T-helper 2 cell treated with Interferon-gamma antibody and Interleukin-4, amounts not matched to agents 5 μg/mL and 100 μg/mL, for 36 hours (primary cell): ENCODE data around the gene PITPNB.

Source experiments
- DNase-seq: peaks from one replicate; pipeline ENCODE4 v3.0.0; 2021; ENCODE audit warnings: low spot score
- H3K27ac Mint-ChIP-seq: one replicate; pipeline ENCODE4 v1.8.0; 2021; ENCODE audit warnings: mild to moderate bottlenecking, mixed read lengths
- H3K27me3 Mint-ChIP-seq: one replicate; pipeline ENCODE4 v1.8.0; 2021; ENCODE audit warnings: low read depth, mixed read lengths
- H3K36me3 Mint-ChIP-seq: one replicate; pipeline ENCODE4 v1.8.0; 2021; ENCODE audit warnings: low read depth, mixed read lengths
- H3K4me1 Mint-ChIP-seq: one replicate; pipeline ENCODE4 v1.8.0; 2021; ENCODE audit warnings: low read depth, mixed read lengths
- H3K4me3 Mint-ChIP-seq: one replicate; pipeline ENCODE4 v1.8.0; 2022; ENCODE audit warnings: mild to moderate bottlenecking, moderate library complexity, mixed read lengths
- H3K9me3 Mint-ChIP-seq: one replicate; pipeline ENCODE4 v1.8.0; 2021; ENCODE audit warnings: mixed read lengths

Gene PITPNB

DNA sequence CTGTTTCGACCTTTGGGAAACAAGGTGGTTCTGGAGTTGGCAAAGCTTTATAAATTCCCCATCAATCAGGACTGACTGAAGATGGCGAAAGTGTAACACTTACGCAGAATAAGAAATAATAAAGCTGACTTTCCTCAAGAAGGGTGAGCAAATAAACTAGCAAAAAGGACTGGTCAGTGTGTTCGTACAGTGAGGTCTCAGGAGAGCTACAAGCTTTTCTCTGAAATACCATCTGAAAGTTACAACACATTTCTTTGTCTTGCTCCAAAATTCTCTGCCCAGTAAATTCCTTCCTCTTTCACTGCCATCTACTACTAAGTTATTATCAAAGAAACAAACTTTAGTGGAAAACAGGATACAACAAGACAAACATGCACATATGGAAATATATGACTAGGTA lies 13.4 kb downstream of the PITPNB start:
- Mint-ChIP-seq H3K4me3 (no peak overlapping the region), H3K4me1 (peaks cover 30% of the 10 kb centered on the region), H3K36me3 (peaks cover 63% of the 10 kb centered on the region), H3K27me3 (no peaks in the 10 kb centered on the region), H3K27ac (peak overlapping the region; percentile 34), H3K9me3 (no peaks in the 10 kb centered on the region)
- no peak for DNase-seq

- Mint-ChIP-seq H3K27me3 (no peaks in the 10 kb centered on the region), H3K4me1 (peaks cover 30% of the 10 kb centered on the region), H3K27ac (peak overlapping the region; percentile 77), H3K36me3 (peaks cover 56% of the 10 kb centered on the region), H3K9me3 (no peaks in the 10 kb centered on the region), H3K4me3 (peak overlapping the region; percentile 25)
- no peak for DNase-seq
Observed at GRCh38 chr22:27903805-27904473, 15.1 kb downstream of the PITPNB start.

- Mint-ChIP-seq H3K9me3 (no peaks in the 10 kb centered on the region), H3K4me3 (no peak overlapping the region), H3K4me1 (peaks cover 28% of the 10 kb centered on the region), H3K36me3 (peaks cover 55% of the 10 kb centered on the region), H3K27me3 (no peaks in the 10 kb centered on the region), H3K27ac (no peak overlapping the region)
- DNase-seq, result no peak
Observed at GRCh38 chr22:27900153-27900552, 18.9 kb downstream of the PITPNB start.

GRCh38 chr22:27896245-27896644 lies 22.8 kb downstream of the PITPNB start:
- Mint-ChIP-seq H3K27ac (no peak overlapping the region), H3K36me3 (peaks cover 55% of the 10 kb centered on the region), H3K9me3 (no peaks in the 10 kb centered on the region), H3K27me3 (no peaks in the 10 kb centered on the region), H3K4me1 (peaks cover 16% of the 10 kb centered on the region), H3K4me3 (no peak overlapping the region)
- no peak for DNase-seq

- no peak for DNase-seq
- Mint-ChIP-seq H3K27ac (no peak overlapping the region), H3K4me3 (no peak overlapping the region), H3K9me3 (no peaks in the 10 kb centered on the region), H3K36me3 (peaks cover 52% of the 10 kb centered on the region), H3K27me3 (no peaks in the 10 kb centered on the region), H3K4me1 (peaks cover 12% of the 10 kb centered on the region)
Observed at GRCh38 chr22:27895600-27895999, 23.5 kb downstream of the PITPNB start.

DNA sequence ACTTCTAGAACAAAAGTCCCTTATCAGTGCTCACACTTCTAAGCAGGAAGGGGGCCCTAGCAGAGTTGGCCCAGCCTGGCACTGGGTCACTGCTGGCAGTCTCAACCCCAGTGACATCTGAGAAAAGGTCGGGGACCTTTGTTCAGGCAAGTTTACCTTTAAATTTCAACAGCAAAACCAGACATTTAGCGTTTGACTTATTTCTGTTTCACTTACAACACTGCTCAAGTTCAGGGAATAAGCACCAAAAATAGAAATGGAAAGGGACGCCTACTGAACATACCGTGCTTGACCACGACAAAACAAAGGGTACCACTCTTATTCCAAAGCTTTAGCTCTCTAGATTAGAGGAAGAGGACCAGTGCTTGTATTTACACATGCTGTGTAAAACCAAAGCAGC lies 26.2 kb downstream of the PITPNB start:
- Mint-ChIP-seq H3K9me3 (no peaks in the 10 kb centered on the region), H3K4me3 (no peak overlapping the region), H3K27ac (no peak overlapping the region), H3K27me3 (no peaks in the 10 kb centered on the region), H3K4me1 (peaks cover 10% of the 10 kb centered on the region), H3K36me3 (peaks cover 61% of the 10 kb centered on the region)
- no peak for DNase-seq

DNA sequence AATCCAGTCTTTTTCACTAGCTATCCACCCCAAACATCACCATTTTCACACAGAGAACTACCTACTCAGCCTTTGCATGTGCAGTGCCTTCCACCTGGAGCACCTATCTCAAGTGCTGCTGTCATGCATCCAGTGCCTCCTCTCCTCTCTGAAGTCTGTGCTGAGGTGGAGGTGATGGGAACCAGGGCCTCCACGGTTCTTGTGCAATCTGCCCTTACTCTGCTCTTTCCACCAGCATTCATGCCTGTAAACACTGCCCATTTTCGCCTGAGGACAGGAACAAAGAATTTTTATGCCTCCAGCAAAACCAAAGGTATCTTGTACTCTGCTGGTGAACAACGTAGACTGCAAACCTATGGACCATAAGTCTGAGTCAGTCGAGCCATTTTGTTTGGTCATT lies 27.0 kb downstream of the PITPNB start:
- DNase-seq, result no peak
- Mint-ChIP-seq H3K36me3 (peaks cover 58% of the 10 kb centered on the region), H3K27ac (peak overlapping the region; percentile 31), H3K4me3 (no peak overlapping the region), H3K27me3 (no peaks in the 10 kb centered on the region), H3K4me1 (peaks cover 11% of the 10 kb centered on the region), H3K9me3 (no peaks in the 10 kb centered on the region)

GRCh38 chr22:27888310-27888709 lies 30.7 kb downstream of the PITPNB start:
- Mint-ChIP-seq H3K9me3 (no peaks in the 10 kb centered on the region), H3K27me3 (no peaks in the 10 kb centered on the region), H3K4me3 (no peak overlapping the region), H3K4me1 (peaks cover 4% of the 10 kb centered on the region), H3K27ac (no peak overlapping the region), H3K36me3 (peaks cover 54% of the 10 kb centered on the region)
- no peak for DNase-seq

DNA sequence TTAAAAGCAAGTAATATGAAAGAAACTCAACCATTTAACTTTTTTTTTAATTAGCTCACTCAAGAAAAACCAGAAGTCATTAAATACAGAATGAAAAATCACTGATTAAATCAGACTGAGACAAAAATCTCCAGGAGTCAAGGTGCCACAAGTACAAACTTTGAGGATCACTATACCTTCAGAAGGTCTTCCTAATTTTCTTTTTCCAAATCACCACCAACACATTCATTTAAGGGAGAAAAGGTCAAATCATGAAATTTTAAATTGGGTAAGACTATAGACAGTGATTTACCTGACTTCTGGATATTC lies 32.3 kb downstream of the PITPNB start:
- no peaks in the 10 kb centered on the region for H3K9me3 Mint-ChIP-seq
- H3K4me3 Mint-ChIP-seq, result no peak overlapping the region
- H3K27me3 Mint-ChIP-seq, result no peaks in the 10 kb centered on the region
- peaks cover 43% of the 10 kb centered on the region for H3K36me3 Mint-ChIP-seq
- no peak for DNase-seq
- peaks cover 4% of the 10 kb centered on the region for H3K4me1 Mint-ChIP-seq
- H3K27ac Mint-ChIP-seq, result no peak overlapping the region

- Mint-ChIP-seq H3K27ac (no peak overlapping the region), H3K4me1 (peaks cover 4% of the 10 kb centered on the region), H3K36me3 (peaks cover 43% of the 10 kb centered on the region), H3K27me3 (no peaks in the 10 kb centered on the region), H3K9me3 (no peaks in the 10 kb centered on the region), H3K4me3 (no peak overlapping the region)
- DNase-seq, result no peak
Observed at GRCh38 chr22:27885977-27886842, 32.8 kb downstream of the PITPNB start.

GRCh38 chr22:27883656-27884350 lies 35.3 kb downstream of the PITPNB start:
- Mint-ChIP-seq H3K36me3 (peaks cover 33% of the 10 kb centered on the region), H3K27me3 (no peaks in the 10 kb centered on the region), H3K4me1 (peaks cover 9% of the 10 kb centered on the region), H3K27ac (no peak overlapping the region), H3K4me3 (no peak overlapping the region), H3K9me3 (no peaks in the 10 kb centered on the region)
- no peak for DNase-seq

DNA sequence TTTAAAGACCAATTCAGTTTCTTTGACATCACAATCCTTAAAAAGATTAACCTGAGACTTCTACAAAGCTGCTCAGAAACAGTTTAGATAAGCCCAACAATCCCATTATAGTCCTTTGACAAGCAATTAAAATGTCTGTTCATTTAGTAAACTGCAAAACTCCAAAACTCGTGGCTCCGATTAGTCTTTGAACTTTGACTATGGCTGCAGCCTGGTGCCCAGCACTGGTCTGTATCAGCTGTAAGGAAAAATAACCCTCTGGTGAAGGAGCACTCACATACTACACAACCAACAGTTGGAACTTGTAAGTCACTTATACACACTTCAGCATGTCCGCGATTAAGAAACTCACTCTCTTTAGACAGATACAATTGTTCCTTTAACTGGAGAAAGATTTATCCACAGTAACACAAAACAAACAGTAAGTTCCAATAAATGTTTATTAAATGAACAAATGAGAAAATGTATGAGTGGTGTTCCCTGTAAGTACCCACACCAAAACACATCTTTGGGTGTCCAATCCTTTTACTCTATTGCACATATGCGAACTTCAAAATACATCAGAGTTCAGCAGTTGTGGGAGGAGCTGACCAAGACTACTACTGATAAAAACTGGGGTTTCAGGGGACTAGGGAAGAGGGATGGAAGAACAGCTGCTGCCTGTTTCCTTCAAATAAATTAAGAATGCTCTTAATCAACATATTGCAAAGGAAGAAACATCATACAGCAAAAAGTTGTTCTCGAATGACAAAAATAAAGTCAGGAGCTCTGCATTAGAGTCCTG lies 36.4 kb downstream of the PITPNB start:
- Mint-ChIP-seq H3K27me3 (no peaks in the 10 kb centered on the region), H3K4me1 (peaks cover 11% of the 10 kb centered on the region), H3K36me3 (peaks cover 31% of the 10 kb centered on the region), H3K4me3 (no peak overlapping the region), H3K9me3 (no peaks in the 10 kb centered on the region), H3K27ac (no peak overlapping the region)
- no peak for DNase-seq

DNA sequence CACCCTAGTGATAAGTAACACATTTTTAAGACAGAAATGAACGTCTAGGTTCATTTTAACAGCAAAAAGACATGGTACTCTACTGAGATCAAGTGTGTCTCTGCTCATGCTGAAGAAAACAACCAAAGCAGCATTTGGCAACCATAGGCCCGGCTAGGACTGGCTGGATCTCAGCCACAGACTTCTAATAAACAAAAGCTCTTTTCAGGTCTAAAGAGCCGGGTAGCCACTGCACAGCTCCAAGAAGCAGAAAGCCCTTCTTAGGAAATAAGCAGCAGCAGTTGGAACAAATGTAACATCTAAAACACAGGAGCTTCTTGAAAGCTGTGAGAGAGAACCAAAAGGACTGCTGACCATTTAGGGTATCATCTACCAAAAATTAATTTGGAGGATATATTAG lies 37.6 kb downstream of the PITPNB start:
- H3K27ac Mint-ChIP-seq, result no peak overlapping the region
- H3K9me3 Mint-ChIP-seq, result no peaks in the 10 kb centered on the region
- H3K36me3 Mint-ChIP-seq, result peaks cover 28% of the 10 kb centered on the region
- H3K4me1 Mint-ChIP-seq, result peaks cover 12% of the 10 kb centered on the region
- DNase-seq, result no peak
- H3K4me3 Mint-ChIP-seq, result no peak overlapping the region
- no peaks in the 10 kb centered on the region for H3K27me3 Mint-ChIP-seq
